GM18861 (cell line): ENCODE results near the gene FBLN2.

Experiments
- ATAC-seq: cut with Tn5 transposase; IDR thresholded peaks from one replicate; pipeline ENCODE4 v1.9.1; 2021; ENCODE audit not compliant: unreplicated experiment

Gene FBLN2

GRCh38 chr3:13597661-13598060 lies 48.7 kb downstream of the FBLN2 start:
- no peak for ATAC-seq

- no peak for ATAC-seq
These were observed 49.3 kb downstream of the FBLN2 start for GRCh38 chr3:13598201-13598600.

- ATAC-seq, result no peak
These were observed 50.3 kb downstream of the FBLN2 start for GRCh38 chr3:13598926-13599886.

GRCh38 chr3:13599887-13600450 lies 51.0 kb downstream of the FBLN2 start:
- no peak for ATAC-seq

GRCh38 chr3:13600950-13601691 lies 52.2 kb downstream of the FBLN2 start:
- no peak for ATAC-seq

GRCh38 chr3:13601692-13602080 lies 52.8 kb downstream of the FBLN2 start:
- no peak for ATAC-seq

- ATAC-seq, result no peak
These were observed 56.6 kb downstream of the FBLN2 start for GRCh38 chr3:13605555-13605954.

- no peak for ATAC-seq
These were observed 59.1 kb downstream of the FBLN2 start for GRCh38 chr3:13607821-13608597.

GRCh38 chr3:13608969-13609725 lies 60.2 kb downstream of the FBLN2 start:
- no peak for ATAC-seq

GRCh38 chr3:13610006-13610570 lies 61.2 kb downstream of the FBLN2 start:
- ATAC-seq, result no peak

- no peak for ATAC-seq
These were observed 62.3 kb downstream of the FBLN2 start for GRCh38 chr3:13611221-13611620.

- ATAC-seq, result no peak
These were observed 63.9 kb downstream of the FBLN2 start for GRCh38 chr3:13612829-13613228.

GRCh38 chr3:13613343-13614190 lies 64.6 kb downstream of the FBLN2 start:
- ATAC-seq, result no peak

GRCh38 chr3:13614607-13615006 lies 65.7 kb downstream of the FBLN2 start:
- ATAC-seq, result no peak

- no peak for ATAC-seq
These were observed 66.1 kb downstream of the FBLN2 start for GRCh38 chr3:13615019-13615528.

- no peak for ATAC-seq
These were observed 67.4 kb downstream of the FBLN2 start for GRCh38 chr3:13616359-13616758.

- no peak for ATAC-seq
These were observed 68.3 kb downstream of the FBLN2 start for GRCh38 chr3:13617097-13617738.

- ATAC-seq, result no peak
These were observed 69.1 kb downstream of the FBLN2 start for GRCh38 chr3:13617981-13618380.
